HTERT RPE-1 (cell line): ENCODE measurements around the gene DDAH1.

Source experiments
- in situ Hi-C: fragments of 300-500 bp; cut with MboI; formaldehyde crosslinking; loops from 4 replicates; pipeline ENCODE4 v1.14.3; 2020; ENCODE audit warnings: low sequenced_read_pairs

Gene DDAH1

GRCh38 chr1:85277802-85278201, 187.2 kb downstream of the DDAH1 start:
- in situ Hi-C loops: no loop called here

GRCh38 chr1:85276978-85277639, 187.8 kb downstream of the DDAH1 start:
- in situ Hi-C loops: no loop called here

GRCh38 chr1:85276215-85276977, 188.6 kb downstream of the DDAH1 start, which contains the start of gene BCL10:
Gene BCL10, minus strand, starts transcription at chr1:85276632. Its CDS starts 280 bp downstream, at chr1:85276352.
- in situ Hi-C loops: no loop called here

GRCh38 chr1:85275701-85276214, 189.2 kb downstream of the DDAH1 start:
- in situ Hi-C loops: no loop called here

- in situ Hi-C loops: no loop called here
Measured at GRCh38 chr1:85274969-85275453, 189.9 kb downstream of the DDAH1 start.

- in situ Hi-C loops: no loop called here
Measured at GRCh38 chr1:85273397-85273796, 191.6 kb downstream of the DDAH1 start.

- in situ Hi-C loops: no loop called here
Measured at GRCh38 chr1:85268801-85269585, 196.0 kb downstream of the DDAH1 start.
